Measurements from ENCODE around the gene CDH4. TPM values are rescaled to one million over a fixed set of nuclear protein-coding genes. Genes with fewer than 3 reads are reported as not detected.

CDH4 gene
- total RNA-seq, 2 donors from 2014 or later: not detected

DNA sequence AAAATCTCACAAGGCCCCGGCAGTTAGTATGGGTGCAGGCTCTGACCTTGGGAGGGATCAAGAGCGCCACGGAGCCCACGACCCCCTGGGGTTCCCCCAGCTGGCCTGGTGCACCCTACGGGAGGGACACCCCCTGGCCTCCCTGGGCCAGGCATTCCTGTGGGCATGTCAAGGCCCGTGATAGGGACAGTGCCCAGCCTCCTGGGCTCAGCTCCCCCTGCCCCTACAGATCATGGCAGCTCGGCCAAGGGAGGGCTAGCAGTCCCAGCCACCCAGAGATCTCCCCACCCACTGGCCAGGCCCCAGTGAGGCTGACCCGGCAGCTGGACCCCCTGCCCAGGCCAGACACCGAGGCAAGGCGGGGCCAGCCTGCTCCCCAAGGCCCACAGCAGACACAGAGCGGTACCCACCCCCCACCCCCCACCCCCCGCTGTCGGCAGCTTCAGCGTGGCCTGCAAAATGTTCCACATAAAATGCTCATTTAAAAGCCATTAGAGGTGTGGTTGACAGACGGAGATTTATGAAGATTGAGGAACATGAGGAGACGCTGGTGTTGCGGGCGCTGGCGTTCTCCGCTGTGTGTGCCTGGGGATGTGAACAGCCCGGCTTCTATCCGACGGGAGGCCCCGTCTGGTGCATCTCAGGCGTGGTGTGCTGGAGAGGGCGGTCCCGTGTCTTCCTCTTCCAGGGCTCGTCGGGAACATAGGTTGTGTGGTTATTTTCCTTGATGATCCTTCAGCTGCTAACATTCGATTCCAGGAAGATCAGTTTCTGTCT, 625.1 kb downstream of the CDH4 start:
- Histone ChIP-seq H3K36me3 (no peaks in the 10 kb centered on the region), H3K27ac (no peak overlapping the region), H3K4me3 (no peak overlapping the region), H3K4me1 (ENCODE audit: control insufficient read depth in 1 of 2, low read depth in 2 of 2) (no peaks in the 10 kb centered on the region), H3K9me3 (no peaks in the 10 kb centered on the region), H3K27me3 (replicated peaks; ENCODE audit: insufficient read depth) (no peaks in the 10 kb centered on the region)
- no peak for ATAC-seq (ENCODE audit: insufficient number of reproducible peaks, low FRiP score, low read depth)
- TF ChIP-seq, protein P1, sequence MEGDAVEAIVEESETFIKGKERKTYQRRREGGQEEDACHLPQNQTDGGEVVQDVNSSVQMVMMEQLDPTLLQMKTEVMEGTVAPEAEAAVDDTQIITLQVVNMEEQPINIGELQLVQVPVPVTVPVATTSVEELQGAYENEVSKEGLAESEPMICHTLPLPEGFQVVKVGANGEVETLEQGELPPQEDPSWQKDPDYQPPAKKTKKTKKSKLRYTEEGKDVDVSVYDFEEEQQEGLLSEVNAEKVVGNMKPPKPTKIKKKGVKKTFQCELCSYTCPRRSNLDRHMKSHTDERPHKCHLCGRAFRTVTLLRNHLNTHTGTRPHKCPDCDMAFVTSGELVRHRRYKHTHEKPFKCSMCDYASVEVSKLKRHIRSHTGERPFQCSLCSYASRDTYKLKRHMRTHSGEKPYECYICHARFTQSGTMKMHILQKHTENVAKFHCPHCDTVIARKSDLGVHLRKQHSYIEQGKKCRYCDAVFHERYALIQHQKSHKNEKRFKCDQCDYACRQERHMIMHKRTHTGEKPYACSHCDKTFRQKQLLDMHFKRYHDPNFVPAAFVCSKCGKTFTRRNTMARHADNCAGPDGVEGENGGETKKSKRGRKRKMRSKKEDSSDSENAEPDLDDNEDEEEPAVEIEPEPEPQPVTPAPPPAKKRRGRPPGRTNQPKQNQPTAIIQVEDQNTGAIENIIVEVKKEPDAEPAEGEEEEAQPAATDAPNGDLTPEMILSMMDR (IDR thresholded peaks at IDR 0.05): no peak
- DNase-seq (ENCODE audit: low spot score): no peak

DNA sequence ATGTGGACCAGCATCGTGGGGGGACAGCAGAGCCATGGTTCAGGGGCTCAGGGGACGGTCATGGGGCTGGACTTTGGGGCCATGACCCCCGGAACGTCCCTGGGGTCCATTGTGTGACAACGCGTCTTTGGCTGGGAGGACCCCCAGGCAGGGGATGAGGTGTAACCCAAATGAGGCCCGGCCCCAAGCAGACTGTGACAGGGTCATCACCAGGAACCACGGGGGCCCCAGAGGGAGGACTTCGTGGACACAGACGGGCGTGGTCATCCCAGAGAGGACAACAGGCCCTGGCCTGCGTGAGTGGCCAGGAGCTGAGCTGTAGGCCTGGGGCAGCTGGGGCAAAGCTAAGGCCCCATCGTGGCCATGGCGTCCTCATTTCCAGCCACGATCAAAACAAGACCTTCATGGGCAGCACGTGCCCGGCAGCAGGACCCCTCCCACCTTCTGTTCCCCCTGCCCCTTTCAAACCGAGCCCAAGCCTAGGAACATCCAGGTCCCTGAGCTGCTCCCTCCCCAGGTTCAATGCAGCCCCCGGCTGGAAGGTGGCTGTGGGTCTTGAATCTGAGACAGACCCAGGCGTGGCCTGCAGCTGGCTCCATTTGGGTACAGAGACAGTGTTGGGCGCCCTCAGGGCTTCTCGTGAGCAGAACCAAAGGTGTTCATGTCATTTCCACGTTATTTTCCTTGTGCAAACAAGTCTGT, 625.9 kb downstream of the CDH4 start:
- DNase-seq (ENCODE audit: low spot score) (no peak), ATAC-seq (ENCODE audit: insufficient number of reproducible peaks, low FRiP score, low read depth) (no peak)
- H3K27me3 ChIP-seq (replicated peaks; ENCODE audit: insufficient read depth): no peaks in the 10 kb centered on the region
- no peaks in the 10 kb centered on the region for H3K36me3 ChIP-seq
- TF ChIP-seq, protein P1 (IDR thresholded peaks at IDR 0.05): no peak
- H3K4me1 ChIP-seq (ENCODE audit: control insufficient read depth in 1 of 2, low read depth in 2 of 2): no peaks in the 10 kb centered on the region
- no peaks in the 10 kb centered on the region for H3K9me3 ChIP-seq
- H3K27ac ChIP-seq: no peak overlapping the region
- H3K4me3 ChIP-seq: no peak overlapping the region

DNA sequence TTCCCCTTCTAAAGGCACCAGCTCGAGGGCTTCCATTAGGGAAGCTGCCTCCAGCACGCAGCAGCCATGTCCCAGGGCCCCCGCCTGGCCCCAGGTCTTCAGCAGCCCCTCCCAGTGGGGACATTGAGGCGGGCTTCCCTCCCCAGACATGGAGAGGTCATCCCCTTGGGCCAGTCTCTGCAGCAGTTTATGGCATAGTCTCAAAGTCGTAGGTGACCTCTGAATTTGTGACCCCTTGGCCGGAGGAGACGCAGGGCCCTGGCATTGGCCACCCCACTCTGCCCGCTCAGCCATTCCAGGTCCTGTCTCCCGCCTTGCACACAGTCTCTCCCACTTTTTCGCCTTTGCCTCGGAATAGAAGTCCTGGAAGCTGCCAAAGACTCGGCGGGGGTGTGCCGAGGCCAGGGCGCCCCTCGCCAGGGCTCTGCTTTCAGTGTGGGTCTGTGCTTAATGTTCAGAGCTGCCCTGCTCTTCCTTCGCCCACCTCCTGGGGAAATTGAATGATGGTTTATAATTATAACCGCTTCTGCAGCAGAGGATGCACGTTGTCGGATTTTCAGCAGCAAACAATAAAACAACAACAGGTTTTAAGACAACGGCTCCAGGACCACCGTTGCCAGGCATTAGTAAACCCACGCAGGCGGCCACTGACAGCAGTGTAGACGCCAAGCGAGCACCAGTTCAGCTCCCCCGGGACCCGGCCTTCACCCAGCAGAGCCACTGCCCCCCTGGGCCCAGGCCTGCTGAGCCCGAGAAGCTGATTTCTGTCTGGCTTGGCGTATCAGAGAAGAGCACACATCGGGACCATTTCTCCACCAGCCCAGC, 626.6 kb downstream of the CDH4 start:
- no peaks in the 10 kb centered on the region for H3K36me3 ChIP-seq
- H3K27me3 ChIP-seq (replicated peaks; ENCODE audit: insufficient read depth): no peaks in the 10 kb centered on the region

DNA sequence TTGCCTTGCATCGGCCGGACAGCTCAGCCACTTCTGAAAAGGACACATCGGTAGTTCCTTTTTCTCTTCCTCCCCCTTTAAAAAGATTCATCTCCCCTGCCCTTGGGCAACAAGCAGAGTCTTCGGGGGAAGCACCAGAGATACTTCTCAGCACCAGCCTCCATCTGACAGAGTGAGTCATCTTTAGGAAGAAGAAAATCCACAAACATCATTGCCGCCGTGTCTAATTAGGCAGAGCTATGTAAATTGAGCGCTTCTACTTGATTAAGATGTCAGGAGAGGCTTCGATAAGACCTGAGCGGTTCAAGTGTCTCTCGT, 627.2 kb downstream of the CDH4 start:
- Histone ChIP-seq H3K27me3 (replicated peaks; ENCODE audit: insufficient read depth) (no peaks in the 10 kb centered on the region), H3K4me3 (no peak overlapping the region), H3K9me3 (no peaks in the 10 kb centered on the region), H3K36me3 (no peaks in the 10 kb centered on the region), H3K4me1 (ENCODE audit: control insufficient read depth in 1 of 2, low read depth in 2 of 2) (no peaks in the 10 kb centered on the region), H3K27ac (no peak overlapping the region)
- ATAC-seq (ENCODE audit: insufficient number of reproducible peaks, low FRiP score, low read depth) (no peak), DNase-seq (ENCODE audit: low spot score) (no peak)
- TF ChIP-seq, protein P1 (IDR thresholded peaks at IDR 0.05): no peak

More for the DNA sequence above, 626.6 kb downstream of the CDH4 start:
- Histone ChIP-seq H3K27ac (no peak overlapping the region), H3K4me3 (no peak overlapping the region), H3K9me3 (no peaks in the 10 kb centered on the region), H3K4me1 (ENCODE audit: control insufficient read depth in 1 of 2, low read depth in 2 of 2) (no peaks in the 10 kb centered on the region)
- TF ChIP-seq, protein P1 (IDR thresholded peaks at IDR 0.05): no peak
- DNase-seq (ENCODE audit: low spot score): no peak
- no peak for ATAC-seq (ENCODE audit: insufficient number of reproducible peaks, low FRiP score, low read depth)

DNA sequence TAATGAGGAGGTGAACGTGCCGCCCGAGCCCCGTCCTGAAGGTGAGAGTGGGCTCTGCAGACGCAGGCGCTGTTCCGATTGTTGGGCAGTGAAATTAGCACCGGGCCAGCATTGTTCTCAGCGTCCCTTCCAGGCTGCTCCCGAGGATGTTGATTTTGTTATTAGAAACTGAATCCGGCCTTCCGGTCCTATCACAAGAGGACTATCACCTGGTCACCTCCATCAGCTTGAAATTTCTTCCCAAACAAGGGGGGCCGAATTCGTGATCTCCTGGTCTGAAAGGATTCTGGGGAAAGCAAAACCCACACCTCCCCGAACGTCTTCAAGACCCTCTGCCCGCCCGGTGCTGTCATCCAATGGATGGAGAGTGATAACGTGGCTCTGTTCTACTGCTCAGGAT, 627.6 kb downstream of the CDH4 start:
- H3K27me3 ChIP-seq (replicated peaks; ENCODE audit: insufficient read depth): no peaks in the 10 kb centered on the region

More for the DNA sequence above, 627.6 kb downstream of the CDH4 start:
- no peaks in the 10 kb centered on the region for H3K9me3 ChIP-seq
- no peak overlapping the region for H3K4me3 ChIP-seq
- no peaks in the 10 kb centered on the region for H3K4me1 ChIP-seq (ENCODE audit: control insufficient read depth in 1 of 2, low read depth in 2 of 2)
- no peaks in the 10 kb centered on the region for H3K36me3 ChIP-seq
- H3K27ac ChIP-seq: no peak overlapping the region
- TF ChIP-seq, protein P1 (IDR thresholded peaks at IDR 0.05): no peak
- DNase-seq (ENCODE audit: low spot score) (no peak), ATAC-seq (ENCODE audit: insufficient number of reproducible peaks, low FRiP score, low read depth) (no peak)
